Measurements from ENCODE around the gene PFKP. TPM values are rescaled to one million over a fixed set of nuclear protein-coding genes. Genes with fewer than 3 reads are reported as not detected.
"Not testable (repeated sequence)": the region's sequence is repeated elsewhere in the genome, so short reads cannot be mapped to it uniquely, and the experiment has no call there.

Gene PFKP
- total RNA-seq, 1 donor from 2014 or later = 181 TPM

DNA sequence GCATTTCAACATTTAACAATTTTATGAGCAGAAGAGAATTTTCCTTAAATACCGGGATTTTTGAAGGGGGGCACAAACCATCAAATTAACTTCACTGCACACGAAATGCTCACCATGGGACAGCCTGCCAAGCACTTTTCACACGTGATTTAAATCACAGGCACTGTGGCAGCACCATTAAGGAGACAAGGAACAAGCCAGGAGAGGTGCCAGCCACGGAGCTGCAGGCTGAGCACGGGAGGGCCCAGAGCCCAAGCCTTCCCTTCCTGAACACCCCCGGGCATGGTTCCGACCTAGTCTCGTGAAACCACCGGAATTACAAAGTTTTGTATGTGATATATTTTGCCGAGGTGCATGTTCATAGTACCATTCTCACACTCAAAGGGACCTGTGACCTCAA is 91.8 kb downstream of the PFKP start:
- intact Hi-C loops (cut with DNase I) = no loop called here
- peak; percentile 67 for ATAC-seq
- DNase-seq (ENCODE audit: missing footprints) = peak; percentile 71

- intact Hi-C loops (cut with DNase I) = no loop called here
- ATAC-seq = no peak
- no peak for DNase-seq (ENCODE audit: missing footprints)
These were observed 95.2 kb downstream of the PFKP start for GRCh38 chr10:3162533-3162932.

- DNase-seq (ENCODE audit: missing footprints) (no peak), ATAC-seq (no peak)
- intact Hi-C loops (cut with DNase I) = no loop called here
These were observed 96.5 kb downstream of the PFKP start for GRCh38 chr10:3163879-3164278.

- DNase-seq (ENCODE audit: missing footprints) (no peak), ATAC-seq (no peak)
- intact Hi-C loops (cut with DNase I) = no loop called here
These were observed 97.8 kb downstream of the PFKP start for GRCh38 chr10:3165196-3165595.

DNA sequence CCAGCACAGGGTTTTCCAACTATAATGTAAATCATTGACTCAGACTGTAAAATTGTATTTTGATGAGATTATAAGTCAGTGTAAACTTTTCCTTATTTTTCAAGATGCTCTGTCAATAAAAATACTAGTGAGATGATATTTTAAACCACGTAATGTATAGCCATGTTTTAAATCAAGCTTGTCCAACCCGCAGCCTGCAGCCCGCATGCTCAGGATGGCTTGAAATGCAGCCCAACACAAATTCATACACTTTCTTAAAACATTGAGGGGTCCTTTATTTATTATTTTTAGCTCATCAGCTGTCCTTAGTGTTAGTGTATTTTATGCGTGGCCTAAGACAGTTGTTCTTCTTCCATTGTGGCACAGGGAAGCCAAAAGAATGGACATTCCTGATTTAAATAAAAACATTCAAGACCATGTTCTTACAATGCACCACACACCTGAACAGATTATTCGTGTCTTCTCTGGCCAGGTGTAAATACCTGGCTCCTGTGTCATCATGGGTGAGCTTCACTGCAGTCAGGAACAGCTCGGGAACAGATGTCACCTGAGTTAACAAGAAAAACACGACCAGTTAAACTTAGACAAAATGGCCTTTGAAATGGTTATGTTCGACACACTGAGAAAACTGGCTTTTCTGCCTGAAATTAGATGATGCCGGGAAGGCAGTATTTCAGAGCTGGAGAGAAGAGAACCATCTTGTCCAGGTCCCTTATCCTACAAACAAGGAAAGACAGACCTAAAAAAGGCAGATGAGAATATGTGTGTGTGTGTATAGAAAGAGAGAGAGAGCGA is 99.3 kb downstream of the PFKP start:
- intact Hi-C loops (cut with DNase I) = no loop called here
- ATAC-seq (no peak), DNase-seq (ENCODE audit: missing footprints) (no peak)

DNA sequence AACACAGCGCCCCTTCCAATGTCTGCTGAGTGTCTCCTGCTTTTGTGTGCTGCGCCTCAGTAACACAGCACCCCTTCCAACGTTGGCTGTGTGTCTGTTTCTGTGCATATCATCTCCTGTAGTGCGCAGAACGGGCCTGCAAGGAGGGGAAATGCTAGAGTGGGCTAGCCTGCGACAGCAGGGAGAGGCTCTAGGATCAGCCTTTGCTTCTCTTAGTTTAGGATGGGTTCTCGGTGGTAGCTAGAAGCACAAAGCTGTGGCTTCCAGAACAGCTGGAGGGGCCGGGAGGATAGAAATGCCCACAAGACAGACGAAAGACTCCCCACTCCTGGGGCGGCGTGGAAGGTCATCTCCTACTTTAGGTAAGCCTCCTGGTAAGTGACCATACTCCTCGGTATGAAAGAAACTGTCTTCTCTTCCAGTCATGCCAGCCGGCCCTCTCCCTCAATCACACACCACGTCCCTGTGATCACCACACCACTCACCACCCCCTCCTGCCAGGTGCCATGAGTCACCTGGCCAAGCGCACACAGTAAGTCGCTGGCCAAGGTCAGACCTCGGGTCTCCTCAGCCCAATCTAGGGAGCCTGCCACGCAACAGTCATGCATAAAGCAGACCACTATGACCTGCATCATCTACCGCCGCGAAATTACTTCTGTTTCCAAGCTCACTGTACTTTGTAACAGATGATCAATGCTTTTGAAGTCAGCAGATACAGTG is 100.4 kb downstream of the PFKP start:
- intact Hi-C loops (cut with DNase I) = no loop called here
- ATAC-seq (no peak), DNase-seq (ENCODE audit: missing footprints) (no peak)

GRCh38 chr10:3169271-3169670 is 101.9 kb downstream of the PFKP start:
- intact Hi-C loops (cut with DNase I) = no loop called here
- ATAC-seq = no peak
- DNase-seq (ENCODE audit: missing footprints) = no peak

GRCh38 chr10:3169673-3170072 is 102.3 kb downstream of the PFKP start:
- ATAC-seq (no peak), DNase-seq (ENCODE audit: missing footprints) (no peak)
- intact Hi-C loops (cut with DNase I) = no loop called here

DNA sequence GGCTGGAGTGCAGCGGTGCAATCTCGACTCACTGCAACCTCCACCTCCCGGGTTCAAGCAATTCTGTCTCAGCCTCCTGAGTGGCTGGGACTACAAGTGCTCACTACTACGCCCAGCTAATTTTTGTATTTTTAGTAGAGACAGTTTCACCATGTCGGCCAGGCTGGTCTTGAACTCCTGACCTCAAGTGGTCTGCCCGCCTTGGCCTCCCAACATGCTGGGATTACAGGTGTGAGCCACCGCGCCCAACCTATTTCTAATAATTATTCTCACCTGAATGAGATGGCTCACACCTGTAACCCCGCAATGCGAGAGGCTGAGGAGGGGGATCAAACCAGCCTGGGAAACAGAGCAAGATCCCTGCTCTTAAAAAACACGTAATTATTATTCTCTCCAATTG is 104.1 kb downstream of the PFKP start:
- DNase-seq (ENCODE audit: missing footprints); ATAC-seq; intact Hi-C loops (cut with DNase I): not testable (repeated sequence)

GRCh38 chr10:3172081-3172445 is 104.7 kb downstream of the PFKP start:
- intact Hi-C loops (cut with DNase I) = no loop called here
- ATAC-seq = no peak

GRCh38 chr10:3172446-3173170 is 105.3 kb downstream of the PFKP start, which contains the start of gene PITRM1:
Gene PITRM1 (minus strand): TSS chr10:3172782. CDS start chr10:3172772, 10 bp downstream.
- ATAC-seq = peak; percentile 98
- peak; percentile 100 for DNase-seq (ENCODE audit: missing footprints)
- intact Hi-C loops (cut with DNase I) = no loop called here

More at GRCh38 chr10:3172081-3172445, 104.7 kb downstream of the PFKP start:
- DNase-seq (ENCODE audit: missing footprints) = peak; percentile 70

- intact Hi-C loops (cut with DNase I) = no loop called here
- ATAC-seq (no peak), DNase-seq (ENCODE audit: missing footprints) (peak; percentile 80)
These were observed 106.0 kb downstream of the PFKP start for GRCh38 chr10:3173171-3173878.

DNA sequence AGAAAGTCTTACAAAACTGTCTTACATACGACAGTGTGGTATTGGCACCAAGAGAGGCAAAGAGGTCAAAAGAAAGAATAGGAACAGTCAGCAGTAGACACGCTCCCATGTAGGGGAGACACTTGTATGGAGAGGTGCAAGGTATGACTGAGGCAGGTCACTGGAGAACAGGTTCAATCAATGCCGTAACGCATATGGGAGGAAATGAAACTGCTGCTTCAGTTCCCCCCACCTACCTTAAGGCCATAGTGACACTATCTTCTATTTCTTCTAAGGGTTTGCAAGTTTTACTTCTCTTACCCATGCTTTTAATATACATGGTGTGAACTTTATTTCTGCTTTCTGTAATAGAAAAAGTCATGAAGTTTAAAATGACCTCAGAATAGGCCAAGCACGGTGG is 110.7 kb downstream of the PFKP start:
- intact Hi-C loops (cut with DNase I) = no loop called here
- DNase-seq (ENCODE audit: missing footprints) = no peak
- no peak for ATAC-seq

GRCh38 chr10:3179174-3179573 is 111.8 kb downstream of the PFKP start:
- ATAC-seq (no peak), DNase-seq (ENCODE audit: missing footprints) (no peak)
- intact Hi-C loops (cut with DNase I) = no loop called here

DNA sequence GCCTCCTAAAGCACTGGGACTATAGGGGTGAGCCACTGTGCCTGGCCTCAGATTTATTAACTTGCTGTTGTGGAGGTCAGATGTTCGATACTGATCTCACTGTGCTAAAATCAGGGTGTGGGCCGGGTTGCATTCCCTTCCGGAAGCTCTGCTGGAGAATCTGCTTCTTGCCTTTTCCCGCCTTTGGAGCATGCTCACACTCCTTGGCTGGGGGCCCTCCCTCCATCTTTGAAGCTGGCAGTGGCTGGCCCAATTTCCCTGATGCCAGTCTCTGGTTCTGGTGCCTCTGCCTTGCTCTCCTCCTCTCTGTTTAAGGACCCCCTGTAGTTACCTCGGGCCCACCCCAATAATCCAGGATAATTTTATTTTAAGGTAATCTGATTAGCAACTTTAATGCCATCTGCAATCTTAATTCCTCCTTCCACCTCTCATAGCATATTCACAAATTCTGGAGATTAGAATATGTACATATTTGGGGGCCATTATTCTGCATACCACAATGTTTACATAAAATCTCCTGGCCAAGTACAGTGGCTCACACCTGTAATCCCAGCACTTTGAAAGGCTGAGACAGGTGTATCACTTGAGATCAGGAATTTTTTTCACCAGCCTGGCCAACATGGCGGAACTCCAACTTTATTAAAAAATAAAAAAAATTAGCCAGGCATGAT is 113.1 kb downstream of the PFKP start:
- intact Hi-C loops (cut with DNase I) = no loop called here
- ATAC-seq (no peak), DNase-seq (ENCODE audit: missing footprints) (no peak)

GRCh38 chr10:3185386-3185785 is 118.0 kb downstream of the PFKP start:
- DNase-seq (ENCODE audit: missing footprints) (no peak), ATAC-seq (no peak)
- intact Hi-C loops (cut with DNase I) = no loop called here

GRCh38 chr10:3186368-3186767 is 119.0 kb downstream of the PFKP start:
- DNase-seq (ENCODE audit: missing footprints) (no peak), ATAC-seq (no peak)
- intact Hi-C loops (cut with DNase I) = no loop called here

Data from Right ventricle myocardium inferior (tissue), 1 donor.